ENCODE results near the gene CAPN7. TPM values are rescaled to one million over a fixed set of nuclear protein-coding genes. Genes with fewer than 3 reads are reported as not detected.

The CAPN7 gene
- 15.2 and 17.0 TPM in 2 replicates for total RNA-seq

DNA sequence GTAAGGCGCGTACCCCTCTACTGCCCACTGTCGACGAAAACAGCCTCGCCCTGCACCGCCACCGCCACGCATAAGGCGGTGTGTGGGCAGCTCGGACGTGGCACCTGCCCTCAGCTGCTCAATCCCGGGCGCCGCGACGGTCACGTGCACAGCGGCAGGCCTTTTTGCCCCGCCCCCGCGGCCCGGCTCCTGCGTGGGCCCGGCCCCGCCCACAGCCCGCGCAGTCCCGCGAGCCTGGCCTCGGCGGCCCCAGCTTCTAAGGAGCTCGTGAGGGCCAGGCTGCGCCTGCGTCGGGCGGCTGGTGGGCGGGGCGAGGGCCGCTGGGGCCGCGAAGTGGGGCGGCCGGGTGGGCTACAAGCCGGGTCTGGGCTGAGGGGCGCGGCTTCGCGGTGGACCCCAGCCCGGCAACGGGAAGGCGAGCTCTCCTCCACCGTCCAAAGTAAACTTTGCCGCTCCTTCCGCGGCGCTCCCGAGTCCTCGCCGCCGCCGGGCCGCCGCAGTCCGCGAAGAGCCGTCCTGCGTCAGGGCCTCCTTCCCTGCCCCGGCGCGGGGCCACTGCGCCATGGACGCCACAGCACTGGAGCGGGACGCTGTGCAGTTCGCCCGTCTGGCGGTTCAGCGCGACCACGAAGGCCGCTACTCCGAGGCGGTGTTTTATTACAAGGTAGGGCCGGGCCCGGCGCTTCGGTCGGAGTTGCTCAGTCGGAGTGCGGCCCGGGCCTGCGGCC is at the start of gene CAPN7:
CAPN7 (plus strand) TSS at position 313 of the 728 bp plus-strand sequence; CDS start at position 563, 250 bp downstream.

Other genes with a start within 250 kb of the CAPN7 start
- 37.1 and 41.5 TPM in 2 replicates for gene MRPS25, start 140.9 kb upstream of the CAPN7 start, total RNA-seq
- gene RBSN, start 107.1 kb upstream of the CAPN7 start, total RNA-seq: 12.9 and 15.2 TPM in 2 replicates
- gene SH3BP5, start 126.3 kb downstream of the CAPN7 start, total RNA-seq: 50.7 and 51.1 TPM in 2 replicates
- 16.1 and 17.1 TPM in 2 replicates for gene METTL6, start 221.3 kb downstream of the CAPN7 start, total RNA-seq
- gene EAF1, start 221.4 kb downstream of the CAPN7 start, total RNA-seq: 13.6 and 14.3 TPM in 2 replicates

Measured in mammary microvascular endothelial cell (primary cell).